ENCODE measurements around the gene RASGEF1B. TPM values are rescaled to one million over a fixed set of nuclear protein-coding genes. Genes with fewer than 3 reads are reported as not detected.

The RASGEF1B gene
- total RNA-seq, 2 experiments from 2014 or later = 6.1 to 6.2 TPM

DNA sequence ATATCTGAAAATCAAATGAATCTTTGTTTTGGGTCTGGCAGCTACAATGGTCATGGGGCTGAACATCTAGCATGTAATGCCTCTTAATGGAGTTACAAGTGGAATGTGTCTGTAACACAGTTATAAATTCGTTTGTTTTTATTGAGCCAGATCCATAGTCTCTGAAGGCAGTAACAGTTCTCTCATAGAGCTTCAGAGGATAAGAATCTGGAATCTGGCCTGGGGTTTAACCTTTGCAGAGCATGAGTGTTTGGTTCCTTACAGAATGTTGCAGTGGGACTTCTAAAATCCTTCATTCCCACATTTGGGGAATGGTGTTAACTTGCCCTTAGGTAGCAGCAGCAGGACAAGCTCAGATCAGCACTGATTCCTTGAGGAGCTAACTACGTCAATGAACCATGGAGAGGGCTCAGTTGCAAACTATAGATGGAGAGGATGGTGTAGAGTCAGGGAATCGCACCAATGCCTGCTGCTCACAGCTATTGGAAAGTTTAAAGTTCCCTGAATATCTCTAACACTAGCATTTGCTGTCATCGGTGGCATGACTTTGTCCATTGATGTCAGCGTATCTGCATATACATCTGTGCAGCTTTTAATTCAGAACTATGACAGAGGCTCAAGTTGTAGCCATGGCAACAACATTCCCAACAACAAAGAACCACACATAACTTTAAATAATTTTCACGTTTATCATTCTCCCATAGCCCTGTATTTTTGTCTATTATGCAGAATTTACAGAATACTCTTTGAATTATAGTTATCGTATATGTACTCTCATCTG, 72.2 kb downstream of the RASGEF1B start:
- ChIA-PET POLR2A (no interaction called here), CTCF (interaction anchor here (1.1 to 1.4 kb wide), 2 partner anchors 68 to 869 kb away, joined by 3 to 4 read pairs; no protein-coding TSS in a partner anchor)
- TF ChIP-seq, protein P1, sequence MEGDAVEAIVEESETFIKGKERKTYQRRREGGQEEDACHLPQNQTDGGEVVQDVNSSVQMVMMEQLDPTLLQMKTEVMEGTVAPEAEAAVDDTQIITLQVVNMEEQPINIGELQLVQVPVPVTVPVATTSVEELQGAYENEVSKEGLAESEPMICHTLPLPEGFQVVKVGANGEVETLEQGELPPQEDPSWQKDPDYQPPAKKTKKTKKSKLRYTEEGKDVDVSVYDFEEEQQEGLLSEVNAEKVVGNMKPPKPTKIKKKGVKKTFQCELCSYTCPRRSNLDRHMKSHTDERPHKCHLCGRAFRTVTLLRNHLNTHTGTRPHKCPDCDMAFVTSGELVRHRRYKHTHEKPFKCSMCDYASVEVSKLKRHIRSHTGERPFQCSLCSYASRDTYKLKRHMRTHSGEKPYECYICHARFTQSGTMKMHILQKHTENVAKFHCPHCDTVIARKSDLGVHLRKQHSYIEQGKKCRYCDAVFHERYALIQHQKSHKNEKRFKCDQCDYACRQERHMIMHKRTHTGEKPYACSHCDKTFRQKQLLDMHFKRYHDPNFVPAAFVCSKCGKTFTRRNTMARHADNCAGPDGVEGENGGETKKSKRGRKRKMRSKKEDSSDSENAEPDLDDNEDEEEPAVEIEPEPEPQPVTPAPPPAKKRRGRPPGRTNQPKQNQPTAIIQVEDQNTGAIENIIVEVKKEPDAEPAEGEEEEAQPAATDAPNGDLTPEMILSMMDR (IDR thresholded peaks at IDR 0.05) = no peak
- Mint-ChIP-seq H3K36me3 (ENCODE audit: low read depth) (no peaks in the 10 kb centered on the region), H3K27ac (no peak overlapping the region), H3K27me3 (no peaks in the 10 kb centered on the region), H3K4me1 (ENCODE audit: low read depth) (no peaks in the 10 kb centered on the region), H3K4me3 (no peak overlapping the region), H3K9me3 (no peaks in the 10 kb centered on the region)
- no peak for ATAC-seq
- intact Hi-C loops (cut with micrococcal nuclease) = no loop called here
- no peak for DNase-seq

DNA sequence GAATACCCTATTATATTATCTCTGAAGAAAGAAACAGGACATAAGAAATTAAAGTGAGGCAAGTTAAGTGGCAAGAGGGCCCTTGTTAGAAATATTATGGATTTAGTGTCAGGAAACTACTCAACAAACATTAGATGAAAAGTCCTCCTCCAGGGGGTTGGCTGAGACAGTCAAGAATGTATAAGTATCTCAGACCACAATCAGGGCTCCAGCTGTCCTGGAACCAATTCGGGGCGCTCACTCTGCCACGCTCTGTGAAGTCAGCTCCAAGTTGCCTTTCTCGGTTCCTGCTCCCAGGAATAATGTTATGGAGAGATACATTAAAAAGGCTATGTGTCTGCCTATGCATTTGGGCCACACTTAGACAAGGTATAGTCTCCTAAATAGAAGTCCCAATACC, 73.3 kb downstream of the RASGEF1B start:
- H3K4me1 Mint-ChIP-seq (ENCODE audit: low read depth) = no peaks in the 10 kb centered on the region
- ATAC-seq (no peak), DNase-seq (no peak)
- CTCF ChIA-PET = interaction anchor here (1.1 to 1.4 kb wide), 2 partner anchors 69 to 870 kb away, joined by 3 to 4 read pairs; no protein-coding TSS in a partner anchor
- no peak overlapping the region for H3K4me3 Mint-ChIP-seq
- H3K9me3 Mint-ChIP-seq = no peaks in the 10 kb centered on the region
- no peaks in the 10 kb centered on the region for H3K36me3 Mint-ChIP-seq (ENCODE audit: low read depth)
- no peak overlapping the region for H3K27ac Mint-ChIP-seq
- intact Hi-C loops (cut with micrococcal nuclease) = no loop called here
- TF ChIP-seq, protein P1 (IDR thresholded peaks at IDR 0.05) = no peak
- H3K27me3 Mint-ChIP-seq = no peaks in the 10 kb centered on the region
- POLR2A ChIA-PET = no interaction called here

DNA sequence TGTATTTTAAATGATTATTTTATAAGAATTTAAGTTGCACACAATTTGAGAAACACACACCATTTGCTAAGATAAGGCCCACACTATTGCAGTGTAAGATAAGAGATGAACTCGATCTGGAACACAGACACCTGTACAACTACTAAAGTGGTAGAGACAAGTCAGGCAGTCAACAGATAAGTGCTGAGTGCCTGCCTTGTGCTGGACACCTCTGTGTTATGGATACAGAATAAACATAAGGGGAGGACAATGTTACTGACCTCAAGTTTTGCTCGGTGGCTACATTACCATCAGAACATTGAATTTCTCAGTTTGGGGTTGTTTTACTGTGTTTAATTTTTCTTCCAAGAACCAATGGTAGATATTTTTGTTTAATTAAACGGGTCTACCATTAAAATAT, 74.1 kb downstream of the RASGEF1B start:
- Mint-ChIP-seq H3K9me3 (no peaks in the 10 kb centered on the region), H3K27me3 (no peaks in the 10 kb centered on the region), H3K4me3 (no peak overlapping the region), H3K36me3 (ENCODE audit: low read depth) (no peaks in the 10 kb centered on the region), H3K4me1 (ENCODE audit: low read depth) (no peaks in the 10 kb centered on the region), H3K27ac (no peak overlapping the region)
- intact Hi-C loops (cut with micrococcal nuclease) = no loop called here
- CTCF ChIA-PET = no interaction called here
- TF ChIP-seq, protein P1 (IDR thresholded peaks at IDR 0.05) = no peak
- ATAC-seq (no peak), DNase-seq (no peak)
- POLR2A ChIA-PET = no interaction called here

DNA sequence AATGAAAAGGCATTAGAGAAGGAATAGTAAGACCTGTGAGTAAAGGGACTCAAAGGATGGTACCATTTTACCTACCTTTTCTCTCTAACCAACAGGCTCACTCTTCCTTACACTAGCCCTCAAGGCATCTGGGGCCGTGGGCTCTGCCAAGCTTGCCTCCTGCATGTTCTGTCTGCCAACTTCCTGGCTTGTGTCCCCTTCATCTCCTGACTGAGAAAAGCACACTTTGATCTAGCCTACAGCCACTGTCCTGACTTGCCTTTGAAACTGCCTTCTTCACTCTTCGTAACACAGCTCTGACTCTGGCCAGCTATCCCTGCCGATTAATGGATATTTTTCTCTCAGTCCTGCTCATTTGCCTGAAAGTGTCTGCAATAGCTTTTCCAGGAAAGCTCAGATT, 76.5 kb downstream of the RASGEF1B start:
- ATAC-seq = no peak

DNA sequence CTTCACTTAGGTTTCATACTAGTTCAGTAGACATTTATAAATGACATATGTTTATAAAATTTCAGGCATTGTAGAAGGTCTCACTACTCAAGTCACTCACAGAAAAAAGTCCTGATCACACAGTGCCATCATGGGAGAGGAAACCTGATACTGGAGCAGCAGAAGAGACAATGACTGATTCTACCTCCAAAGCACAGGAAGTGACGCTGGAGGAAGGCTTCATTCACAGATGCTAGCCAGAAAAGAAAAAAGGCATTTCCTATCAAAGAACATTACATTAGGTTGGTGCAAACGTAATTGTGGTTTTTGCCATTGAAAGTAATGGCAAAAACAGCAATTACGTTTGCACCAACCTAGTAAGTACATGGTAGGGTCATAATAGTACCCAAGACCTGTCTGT, 79.5 kb downstream of the RASGEF1B start:
- intact Hi-C loops (cut with micrococcal nuclease) = no loop called here
- Mint-ChIP-seq H3K4me1 (ENCODE audit: low read depth) (no peaks in the 10 kb centered on the region), H3K36me3 (ENCODE audit: low read depth) (no peaks in the 10 kb centered on the region), H3K9me3 (peaks cover 2% of the 10 kb centered on the region), H3K4me3 (no peak overlapping the region), H3K27me3 (peaks cover 2% of the 10 kb centered on the region), H3K27ac (no peak overlapping the region)
- CTCF ChIA-PET = no interaction called here
- POLR2A ChIA-PET = no interaction called here
- no peak for DNase-seq
- TF ChIP-seq, protein P1 (IDR thresholded peaks at IDR 0.05) = no peak
- no peak for ATAC-seq

More for the DNA sequence above, 76.5 kb downstream of the RASGEF1B start:
- ChIA-PET CTCF (interaction anchor here (1.9 kb wide), 1 partner anchor 43 kb away, joined by 6 read pairs; no protein-coding TSS in a partner anchor), POLR2A (no interaction called here)
- TF ChIP-seq, protein P1 (IDR thresholded peaks at IDR 0.05) = no peak
- Mint-ChIP-seq H3K4me1 (ENCODE audit: low read depth) (no peaks in the 10 kb centered on the region), H3K27me3 (peaks cover 2% of the 10 kb centered on the region), H3K27ac (no peak overlapping the region), H3K9me3 (no peaks in the 10 kb centered on the region), H3K4me3 (no peak overlapping the region), H3K36me3 (ENCODE audit: low read depth) (no peaks in the 10 kb centered on the region)
- intact Hi-C loops (cut with micrococcal nuclease) = no loop called here
- no peak for DNase-seq

Measured in activated CD8-positive, alpha-beta T cell treated with anti-CD3 and anti-CD28 coated beads for 36 hours (primary cell).